OCI-LY7 (cell line): ENCODE results near the gene COPB2.

Experiments used
- CTCF ChIP-seq: fragments of 200-600 bp; sonication (generic); conservative IDR thresholded peaks from 2 replicates; pipeline ENCODE4 v1.5.1; 2014; ENCODE audit warnings: mild to moderate bottlenecking, antibody characterized with exemption, low read length, moderate library complexity, mixed read lengths
- EZH2phosphoT487 ChIP-seq: fragments of 200-600 bp; sonication (generic); IDR thresholded peaks from 2 replicates; pipeline ENCODE4 v1.6.1; 2018; ENCODE audit warnings: low read depth, borderline replicate concordance, mild to moderate bottlenecking, mixed run types, antibody characterized with exemption, low read length, moderate library complexity, mixed read lengths

GRCh38 chr3:139307601-139308555 lies 81.6 kb downstream of the COPB2 start:
- no peak for TF ChIP-seq CTCF
- no peak for TF ChIP-seq EZH2phosphoT487
